ENCODE measurements around the gene FEM1C. TPM values are rescaled to one million over a fixed set of nuclear protein-coding genes. Genes with fewer than 3 reads are reported as not detected.

Gene FEM1C
- total RNA-seq, 4 donors from 2014 or later: 18.9 to 39.4 (median 33.7) TPM

GRCh38 chr5:115585265-115585664 is 40.7 kb upstream of the FEM1C start:
- no peak for DNase-seq
- in situ Hi-C loops (cut with MboI; ENCODE audit: low sequenced_read_pairs in 4 of 4): loop anchor here in 2 of 4 donors (5.0 to 10.0 kb wide), 2 partner anchors 210 to 273 kb away; no protein-coding TSS in a partner anchor
- Histone ChIP-seq H3K36me3 (no peaks in the 10 kb centered on the region), H3K9me3 (no peaks in the 10 kb centered on the region), H3K27ac (no peak overlapping the region), H3K4me1 (peaks cover 23 to 32% of the 10 kb centered on the region in 2 donors), H3K27me3 (no peaks in the 10 kb centered on the region), H3K4me3 (no peak overlapping the region)
- ATAC-seq: no peak
- intact Hi-C loops (cut with DNase I; ENCODE audit: low total_unique reads): loop anchor here (5.0 kb wide), 1 partner anchor 208 kb away; no protein-coding TSS in a partner anchor
- TF ChIP-seq POLR2A (IDR thresholded peaks at IDR 0.05) (no peak), CTCF (IDR thresholded peaks at IDR 0.05 in 4 of 5, conservative IDR thresholded peaks at IDR 0.05 in 1 of 5) (no peak)

- intact Hi-C loops (cut with DNase I; ENCODE audit: low total_unique reads): no loop called here
- in situ Hi-C loops (cut with MboI; ENCODE audit: low sequenced_read_pairs in 4 of 4): loop anchor here in 2 of 4 donors (5.0 to 10.0 kb wide), 2 partner anchors 210 to 272 kb away; no protein-coding TSS in a partner anchor
- Histone ChIP-seq H3K4me1 (peaks cover 20 to 30% of the 10 kb centered on the region in 2 donors), H3K27ac (no peak overlapping the region), H3K4me3 (no peak overlapping the region), H3K9me3 (no peaks in the 10 kb centered on the region), H3K36me3 (no peaks in the 10 kb centered on the region), H3K27me3 (no peaks in the 10 kb centered on the region)
- ATAC-seq (no peak), DNase-seq (no peak)
- TF ChIP-seq POLR2A (IDR thresholded peaks at IDR 0.05): no peak
- no peak for TF ChIP-seq CTCF (IDR thresholded peaks at IDR 0.05 in 4 of 5, conservative IDR thresholded peaks at IDR 0.05 in 1 of 5)
Measured at GRCh38 chr5:115584501-115584900, 39.9 kb upstream of the FEM1C start.

- Histone ChIP-seq H3K9me3 (no peaks in the 10 kb centered on the region), H3K27me3 (no peaks in the 10 kb centered on the region), H3K27ac (no peak overlapping the region), H3K4me3 (no peak overlapping the region), H3K36me3 (no peaks in the 10 kb centered on the region), H3K4me1 (peaks cover 10 to 19% of the 10 kb centered on the region in 2 donors)
- intact Hi-C loops (cut with DNase I; ENCODE audit: low total_unique reads) (no loop called here), in situ Hi-C loops (cut with MboI; ENCODE audit: low sequenced_read_pairs in 4 of 4) (loop anchor here in 2 of 4 donors (5.0 to 10.0 kb wide), 2 partner anchors 209 to 271 kb away; no protein-coding TSS in a partner anchor)
- DNase-seq: no peak
- no peak for ATAC-seq
- TF ChIP-seq CTCF (IDR thresholded peaks at IDR 0.05 in 4 of 5, conservative IDR thresholded peaks at IDR 0.05 in 1 of 5) (no peak), POLR2A (IDR thresholded peaks at IDR 0.05) (no peak)
Measured at GRCh38 chr5:115583474-115583873, 38.9 kb upstream of the FEM1C start.

- Histone ChIP-seq H3K27ac (no peak overlapping the region), H3K27me3 (no peaks in the 10 kb centered on the region), H3K9me3 (no peaks in the 10 kb centered on the region), H3K4me1 (no peaks in the 10 kb centered on the region), H3K36me3 (no peaks in the 10 kb centered on the region), H3K4me3 (no peak overlapping the region)
- intact Hi-C loops (cut with DNase I; ENCODE audit: low total_unique reads) (no loop called here), in situ Hi-C loops (cut with MboI; ENCODE audit: low sequenced_read_pairs in 4 of 4) (loop anchor here in 2 of 4 donors (5.0 to 10.0 kb wide), 2 partner anchors 206 to 269 kb away; no protein-coding TSS in a partner anchor)
- DNase-seq (no peak), ATAC-seq (no peak)
- no peak for TF ChIP-seq POLR2A (IDR thresholded peaks at IDR 0.05)
- no peak for TF ChIP-seq CTCF (IDR thresholded peaks at IDR 0.05 in 4 of 5, conservative IDR thresholded peaks at IDR 0.05 in 1 of 5)
Measured at GRCh38 chr5:115580941-115581340, 36.4 kb upstream of the FEM1C start.
